ENCODE data around the gene DAB2.

DNA sequence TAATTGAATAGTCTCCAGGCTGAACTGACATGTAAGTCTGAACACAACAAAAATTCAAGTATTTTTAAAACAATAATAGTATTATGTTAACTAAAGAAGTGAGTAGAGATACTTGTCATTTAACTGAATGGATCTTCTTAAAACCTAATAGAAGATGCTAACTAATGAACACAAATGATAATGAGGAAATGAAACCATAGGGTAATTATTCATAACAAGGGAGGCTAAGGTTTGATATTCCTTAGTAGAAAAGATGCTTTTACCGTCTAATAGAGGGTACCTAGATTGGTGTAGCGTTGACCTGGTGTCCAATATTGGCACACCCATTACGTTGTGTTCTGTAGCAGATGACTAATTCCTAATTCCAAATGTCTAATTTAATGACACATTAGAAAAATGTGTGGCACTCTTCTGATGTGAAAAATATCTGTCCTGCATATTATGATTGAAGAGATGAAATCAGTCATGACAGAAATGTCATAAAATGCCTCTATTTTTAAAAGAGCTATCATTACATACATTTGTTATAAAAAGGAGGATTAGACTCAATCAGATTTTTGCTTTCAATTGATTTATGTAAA lies 14.9 kb upstream of the DAB2 start:
- TF ChIP-seq, protein P1, sequence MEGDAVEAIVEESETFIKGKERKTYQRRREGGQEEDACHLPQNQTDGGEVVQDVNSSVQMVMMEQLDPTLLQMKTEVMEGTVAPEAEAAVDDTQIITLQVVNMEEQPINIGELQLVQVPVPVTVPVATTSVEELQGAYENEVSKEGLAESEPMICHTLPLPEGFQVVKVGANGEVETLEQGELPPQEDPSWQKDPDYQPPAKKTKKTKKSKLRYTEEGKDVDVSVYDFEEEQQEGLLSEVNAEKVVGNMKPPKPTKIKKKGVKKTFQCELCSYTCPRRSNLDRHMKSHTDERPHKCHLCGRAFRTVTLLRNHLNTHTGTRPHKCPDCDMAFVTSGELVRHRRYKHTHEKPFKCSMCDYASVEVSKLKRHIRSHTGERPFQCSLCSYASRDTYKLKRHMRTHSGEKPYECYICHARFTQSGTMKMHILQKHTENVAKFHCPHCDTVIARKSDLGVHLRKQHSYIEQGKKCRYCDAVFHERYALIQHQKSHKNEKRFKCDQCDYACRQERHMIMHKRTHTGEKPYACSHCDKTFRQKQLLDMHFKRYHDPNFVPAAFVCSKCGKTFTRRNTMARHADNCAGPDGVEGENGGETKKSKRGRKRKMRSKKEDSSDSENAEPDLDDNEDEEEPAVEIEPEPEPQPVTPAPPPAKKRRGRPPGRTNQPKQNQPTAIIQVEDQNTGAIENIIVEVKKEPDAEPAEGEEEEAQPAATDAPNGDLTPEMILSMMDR (conservative IDR thresholded peaks at IDR 0.05; ENCODE audit: low read length) = no peak
- TF ChIP-seq EZH2phosphoT487 (IDR thresholded peaks at IDR 0.05; ENCODE audit: borderline replicate concordance, low read depth, low read length) = no peak
